Measurements from ENCODE around the gene NFE2L3. TPM values are rescaled to one million over a fixed set of nuclear protein-coding genes. Genes with fewer than 3 reads are reported as not detected.
A peak's percentile ranks its signal among the peaks of the same experiment; 100 is the strongest.
"Not testable (repeated sequence)": the region's sequence is repeated elsewhere in the genome, so short reads cannot be mapped to it uniquely, and the experiment has no call there.

NFE2L3 gene
- total RNA-seq, 1 experiment from 2014 or later, result 108 TPM

DNA sequence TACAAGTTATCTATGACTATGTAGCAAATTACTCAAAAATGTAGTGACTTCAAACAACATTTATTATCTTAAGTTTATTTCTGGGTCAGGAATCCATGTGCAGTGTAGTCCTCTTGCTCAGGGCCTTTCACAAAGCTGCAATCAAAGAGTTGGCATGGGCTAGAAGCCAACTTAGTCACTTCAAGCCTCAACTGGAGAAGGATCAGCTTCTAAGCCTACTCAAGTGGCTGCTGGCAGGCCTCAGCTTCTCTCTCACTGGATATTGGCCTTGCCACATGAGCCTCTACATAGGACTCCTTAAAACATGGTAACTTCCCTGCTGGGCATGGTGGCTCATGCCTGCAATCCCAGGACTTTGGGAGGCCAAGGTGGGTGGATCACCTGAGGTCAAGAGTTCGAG lies 5.0 kb upstream of the NFE2L3 start:
- Mint-ChIP-seq H3K27ac (ENCODE audit: unreplicated experiment) (no peak overlapping the region), H3K4me3 (ENCODE audit: low read depth, unreplicated experiment) (no peak overlapping the region), H3K4me1 (ENCODE audit: low read depth, unreplicated experiment) (peaks cover 24% of the 10 kb centered on the region), H3K36me3 (ENCODE audit: insufficient read depth, unreplicated experiment) (peaks cover 9% of the 10 kb centered on the region), H3K27me3 (ENCODE audit: unreplicated experiment) (no peaks in the 10 kb centered on the region), H3K9me3 (ENCODE audit: low read depth, unreplicated experiment) (no peaks in the 10 kb centered on the region)
- intact Hi-C loops (cut with micrococcal nuclease; ENCODE audit: unreplicated experiment), result no loop called here
- no TSS peak for BruUV-seq (replicated peaks)
- DNase-seq, result no peak
- CTCF ChIA-PET, result interaction anchor here (0.6 kb wide), 1 partner anchor 8 kb away, joined by 3 read pairs; no protein-coding TSS in a partner anchor
- no peak for TF ChIP-seq CTCF (IDR thresholded peaks at IDR 0.05; ENCODE audit: unreplicated experiment)

GRCh38 chr7:26147646-26148306 lies 4.2 kb upstream of the NFE2L3 start:
- H3K4me3 Mint-ChIP-seq (ENCODE audit: low read depth, unreplicated experiment); H3K27me3 Mint-ChIP-seq (ENCODE audit: unreplicated experiment); DNase-seq; H3K9me3 Mint-ChIP-seq (ENCODE audit: low read depth, unreplicated experiment); CTCF ChIA-PET; intact Hi-C loops (cut with micrococcal nuclease; ENCODE audit: unreplicated experiment); H3K27ac Mint-ChIP-seq (ENCODE audit: unreplicated experiment); BruUV-seq (replicated peaks): not testable (repeated sequence)
- peaks cover 23% of the 10 kb centered on the region for H3K4me1 Mint-ChIP-seq (ENCODE audit: low read depth, unreplicated experiment)
- H3K36me3 Mint-ChIP-seq (ENCODE audit: insufficient read depth, unreplicated experiment), result peaks cover 17% of the 10 kb centered on the region

DNA sequence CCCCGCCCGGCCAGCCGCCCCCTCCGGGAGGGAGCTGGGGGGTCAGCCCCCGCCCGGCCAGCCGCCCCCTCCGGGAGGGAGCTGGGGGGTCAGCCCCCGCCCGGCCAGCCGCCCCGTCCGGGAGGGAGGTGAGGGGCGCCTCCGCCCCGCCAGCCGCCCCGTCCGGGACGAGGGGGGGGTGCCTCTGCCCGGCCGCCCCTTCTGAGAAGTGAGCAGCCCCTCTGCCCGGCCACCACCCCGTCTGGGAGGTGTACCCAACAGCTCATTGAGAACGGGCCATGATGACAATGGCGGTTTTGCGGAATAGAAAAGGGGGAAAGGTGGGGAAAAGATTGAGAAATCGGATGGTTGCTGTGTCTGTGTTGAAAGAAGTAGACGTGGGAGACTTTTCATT lies 3.7 kb upstream of the NFE2L3 start:
- H3K9me3 Mint-ChIP-seq (ENCODE audit: low read depth, unreplicated experiment); H3K27me3 Mint-ChIP-seq (ENCODE audit: unreplicated experiment); intact Hi-C loops (cut with micrococcal nuclease; ENCODE audit: unreplicated experiment); DNase-seq; BruUV-seq (replicated peaks); CTCF ChIA-PET; H3K27ac Mint-ChIP-seq (ENCODE audit: unreplicated experiment); H3K4me3 Mint-ChIP-seq (ENCODE audit: low read depth, unreplicated experiment): not testable (repeated sequence)
- peaks cover 22% of the 10 kb centered on the region for H3K36me3 Mint-ChIP-seq (ENCODE audit: insufficient read depth, unreplicated experiment)
- H3K4me1 Mint-ChIP-seq (ENCODE audit: low read depth, unreplicated experiment), result peaks cover 17% of the 10 kb centered on the region

DNA sequence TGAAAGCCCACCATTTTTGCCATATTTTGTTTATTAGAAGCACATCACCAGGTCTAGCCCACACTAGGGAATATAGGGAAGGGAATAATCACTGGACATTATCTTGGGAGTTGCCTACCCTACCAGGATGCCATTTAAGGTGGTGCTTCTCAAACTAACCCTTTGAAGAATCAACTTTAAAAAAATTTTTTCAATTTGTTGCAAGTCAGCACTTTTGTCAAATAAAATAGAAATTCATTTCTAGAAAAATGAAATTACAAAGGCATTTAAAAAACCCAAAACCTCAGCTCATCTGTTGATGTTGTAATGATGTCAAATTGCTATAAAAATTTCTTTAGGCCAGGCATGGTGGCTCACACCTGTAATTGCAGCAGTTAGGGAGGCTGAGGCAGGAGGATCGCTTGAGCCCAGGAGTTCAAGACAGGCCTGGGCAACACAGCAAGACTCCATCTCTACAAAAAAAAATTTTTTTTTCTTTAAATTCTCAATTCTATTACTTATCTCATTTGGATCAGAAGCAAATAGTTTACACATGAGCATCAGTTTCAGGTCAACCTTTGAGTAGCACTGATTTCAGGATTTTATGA lies 2.5 kb upstream of the NFE2L3 start:
- CTCF ChIA-PET, result no interaction called here

DNA sequence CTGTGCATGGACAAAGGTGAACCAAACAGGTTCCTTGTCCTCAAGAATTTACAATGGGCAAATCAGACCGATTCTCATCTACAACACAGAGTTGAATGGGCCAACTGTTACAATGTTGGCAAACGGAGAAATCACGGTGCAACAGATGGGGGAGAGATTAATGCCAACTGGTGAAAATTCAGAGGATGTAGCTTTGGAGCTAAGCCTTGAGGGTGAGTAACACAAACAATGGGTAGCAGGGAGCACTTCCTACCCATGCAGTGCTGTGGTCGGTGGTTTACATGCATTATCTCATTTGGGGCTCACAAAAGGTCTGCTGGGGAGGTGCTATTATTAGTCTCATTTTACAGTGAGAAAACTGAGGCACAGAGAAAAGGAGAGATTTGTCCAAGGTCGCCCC lies 902 bp upstream of the NFE2L3 start:
- H3K4me3 Mint-ChIP-seq (ENCODE audit: low read depth, unreplicated experiment), result peak overlapping the region; percentile 98
- peaks cover 35% of the 10 kb centered on the region for H3K4me1 Mint-ChIP-seq (ENCODE audit: low read depth, unreplicated experiment)
- H3K9me3 Mint-ChIP-seq (ENCODE audit: low read depth, unreplicated experiment), result no peaks in the 10 kb centered on the region
- H3K27ac Mint-ChIP-seq (ENCODE audit: unreplicated experiment), result peak overlapping the region; percentile 69
- H3K36me3 Mint-ChIP-seq (ENCODE audit: insufficient read depth, unreplicated experiment), result peaks cover 45% of the 10 kb centered on the region
- CTCF ChIA-PET, result interaction anchor here (1.2 to 1.4 kb wide), 3 partner anchors 21 to 214 kb away, joined by 4 to 12 read pairs (median 4); no protein-coding TSS in a partner anchor
- no peak for DNase-seq
- H3K27me3 Mint-ChIP-seq (ENCODE audit: unreplicated experiment), result no peaks in the 10 kb centered on the region
- BruUV-seq (replicated peaks), result no TSS peak
- intact Hi-C loops (cut with micrococcal nuclease; ENCODE audit: unreplicated experiment), result loop anchor here (10.0 kb wide), 1 partner anchor 196 kb away; no protein-coding TSS in a partner anchor
- TF ChIP-seq CTCF (IDR thresholded peaks at IDR 0.05; ENCODE audit: unreplicated experiment), result no peak

More for the DNA sequence above, 2.5 kb upstream of the NFE2L3 start:
- Mint-ChIP-seq H3K4me3 (ENCODE audit: low read depth, unreplicated experiment) (no peak overlapping the region), H3K36me3 (ENCODE audit: insufficient read depth, unreplicated experiment) (peaks cover 29% of the 10 kb centered on the region), H3K9me3 (ENCODE audit: low read depth, unreplicated experiment) (no peaks in the 10 kb centered on the region), H3K4me1 (ENCODE audit: low read depth, unreplicated experiment) (peaks cover 19% of the 10 kb centered on the region), H3K27me3 (ENCODE audit: unreplicated experiment) (no peaks in the 10 kb centered on the region), H3K27ac (ENCODE audit: unreplicated experiment) (no peak overlapping the region)
- no TSS peak for BruUV-seq (replicated peaks)
- no peak for TF ChIP-seq CTCF (IDR thresholded peaks at IDR 0.05; ENCODE audit: unreplicated experiment)
- intact Hi-C loops (cut with micrococcal nuclease; ENCODE audit: unreplicated experiment), result no loop called here
- DNase-seq, result no peak

All from Calu3 (cell line).